ENCODE measurements around the gene LRSAM1. TPM values are rescaled to one million over a fixed set of nuclear protein-coding genes. Genes with fewer than 3 reads are reported as not detected.

Gene LRSAM1
- polyA plus RNA-seq, 1 donor (not counting 4 experiments of a cell fraction or from before 2014, with no cell fraction given): 5.2 TPM

- Histone ChIP-seq H3K9me1 (ENCODE audit: control insufficient read depth, extremely low read depth, insufficient read depth, low read length) (no peaks in the 10 kb centered on the region), H3K4me3 (ENCODE audit: control insufficient read depth in 2 of 3, extremely low read depth in 1 of 3, insufficient read depth in 2 of 3, low read depth in 1 of 3, low read length in 3 of 3) (no peak overlapping the region), H3K9ac (ENCODE audit: control insufficient read depth, extremely low read depth, insufficient read depth, low read length) (no peak overlapping the region), H3K4me2 (ENCODE audit: control insufficient read depth, extremely low read depth, insufficient read depth, low read depth, low read length) (no peak overlapping the region), H3K4me1 (ENCODE audit: control insufficient read depth, extremely low read depth, insufficient read depth, low read length) (peaks cover 30% of the 10 kb centered on the region), H4K20me1 (ENCODE audit: control insufficient read depth, extremely low read depth, insufficient read depth, low read length) (peaks cover 3% of the 10 kb centered on the region), H3K27me3 (ENCODE audit: control insufficient read depth, extremely low read depth, insufficient read depth, low read length) (no peaks in the 10 kb centered on the region), H3K9me3 (ENCODE audit: control insufficient read depth, low read depth, low read length) (no peaks in the 10 kb centered on the region), H3K27ac (ENCODE audit: control insufficient read depth, insufficient read depth, low read length) (no peak overlapping the region), H3K79me2 (ENCODE audit: control insufficient read depth, insufficient read depth, low read length) (peaks cover 50% of the 10 kb centered on the region), H3K36me3 (ENCODE audit: control insufficient read depth in 2 of 2, extremely low read depth in 1 of 2, insufficient read depth in 2 of 2, low read length in 2 of 2) (peaks cover 35 to 38% of the 10 kb centered on the region in 2 experiments), H2AFZ (ENCODE audit: control insufficient read depth, low read length) (no peak overlapping the region)
- TF ChIP-seq CTCF (optimal IDR thresholded peaks at IDR 0.05 in 1 of 3, IDR thresholded peaks at IDR 0.05 in 1 of 3, conservative IDR thresholded peaks at IDR 0.05 in 1 of 3; ENCODE audit: extremely low read depth in 1 of 3, insufficient read depth in 2 of 3, low read length in 3 of 3) (no peak), EZH2 (IDR thresholded peaks at IDR 0.05; ENCODE audit: low read length) (no peak)
- dilution Hi-C loops (cut with MboI; ENCODE audit: extremely low pct_ligation_motif_present, low sequenced_read_pairs): no loop called here
- DNase-seq (ENCODE audit: low read depth, low spot score) (no peak), FAIRE-seq (no peak)
Observed at GRCh38 chr9:127516835-127517607, 65.7 kb downstream of the LRSAM1 start.

GRCh38 chr9:127517620-127518019 lies 66.3 kb downstream of the LRSAM1 start:
- Histone ChIP-seq H3K36me3 (ENCODE audit: control insufficient read depth in 2 of 2, extremely low read depth in 1 of 2, insufficient read depth in 2 of 2, low read length in 2 of 2) (peaks cover 36 to 43% of the 10 kb centered on the region in 2 experiments), H3K27me3 (ENCODE audit: control insufficient read depth, extremely low read depth, insufficient read depth, low read length) (no peaks in the 10 kb centered on the region), H3K4me3 (ENCODE audit: control insufficient read depth in 2 of 3, extremely low read depth in 1 of 3, insufficient read depth in 2 of 3, low read depth in 1 of 3, low read length in 3 of 3) (no peak overlapping the region), H4K20me1 (ENCODE audit: control insufficient read depth, extremely low read depth, insufficient read depth, low read length) (peaks cover 4% of the 10 kb centered on the region), H3K79me2 (ENCODE audit: control insufficient read depth, insufficient read depth, low read length) (peaks cover 48% of the 10 kb centered on the region), H3K9ac (ENCODE audit: control insufficient read depth, extremely low read depth, insufficient read depth, low read length) (no peak overlapping the region), H3K27ac (ENCODE audit: control insufficient read depth, insufficient read depth, low read length) (no peak overlapping the region), H3K9me3 (ENCODE audit: control insufficient read depth, low read depth, low read length) (no peaks in the 10 kb centered on the region), H2AFZ (ENCODE audit: control insufficient read depth, low read length) (no peak overlapping the region), H3K4me1 (ENCODE audit: control insufficient read depth, extremely low read depth, insufficient read depth, low read length) (peaks cover 36% of the 10 kb centered on the region), H3K9me1 (ENCODE audit: control insufficient read depth, extremely low read depth, insufficient read depth, low read length) (no peaks in the 10 kb centered on the region), H3K4me2 (ENCODE audit: control insufficient read depth, extremely low read depth, insufficient read depth, low read depth, low read length) (no peak overlapping the region)
- TF ChIP-seq CTCF (optimal IDR thresholded peaks at IDR 0.05 in 1 of 3, IDR thresholded peaks at IDR 0.05 in 1 of 3, conservative IDR thresholded peaks at IDR 0.05 in 1 of 3; ENCODE audit: extremely low read depth in 1 of 3, insufficient read depth in 2 of 3, low read length in 3 of 3) (no peak), EZH2 (IDR thresholded peaks at IDR 0.05; ENCODE audit: low read length) (no peak)
- dilution Hi-C loops (cut with MboI; ENCODE audit: extremely low pct_ligation_motif_present, low sequenced_read_pairs): no loop called here
- DNase-seq (ENCODE audit: low read depth, low spot score) (no peak), FAIRE-seq (no peak)
